Fibroblast of villous mesenchyme (primary cell): ENCODE measurements around the gene KHDC4. TPM values are rescaled to one million over a fixed set of nuclear protein-coding genes. Genes with fewer than 3 reads are reported as not detected.
"Not testable (repeated sequence)": the region's sequence is repeated elsewhere in the genome, so short reads cannot be mapped to it uniquely, and the experiment has no call there.

Experiments
- DNase-seq: peaks from one replicate; pipeline ENCODE4 v3.0.0-alpha.2; 2010; ENCODE audit warnings: low read depth
- H3K4me3 ChIP-seq: 2 replicates; pipeline ENCODE4 v1.5.1; 2011; ENCODE audit warnings: low read depth, mild to moderate bottlenecking, low read length
- total RNA-seq: library from RNA; depleted of rRNA; stranded (reverse); fragments of >200 nt; gene quantifications from 2 replicates; pipeline ENCODE4 v1.2.3, GENCODE V29; 2012
- TF ChIP-seq, protein P1 (sequence below): IDR thresholded peaks from 2 replicates; pipeline ENCODE4 v1.5.1; 2012; ENCODE audit warnings: low read depth, mild to moderate bottlenecking, low read length; ENCODE audit not compliant: insufficient read depth

Gene KHDC4
- total RNA-seq, 1 donor, result 42.7 TPM

- TF ChIP-seq, protein P1, sequence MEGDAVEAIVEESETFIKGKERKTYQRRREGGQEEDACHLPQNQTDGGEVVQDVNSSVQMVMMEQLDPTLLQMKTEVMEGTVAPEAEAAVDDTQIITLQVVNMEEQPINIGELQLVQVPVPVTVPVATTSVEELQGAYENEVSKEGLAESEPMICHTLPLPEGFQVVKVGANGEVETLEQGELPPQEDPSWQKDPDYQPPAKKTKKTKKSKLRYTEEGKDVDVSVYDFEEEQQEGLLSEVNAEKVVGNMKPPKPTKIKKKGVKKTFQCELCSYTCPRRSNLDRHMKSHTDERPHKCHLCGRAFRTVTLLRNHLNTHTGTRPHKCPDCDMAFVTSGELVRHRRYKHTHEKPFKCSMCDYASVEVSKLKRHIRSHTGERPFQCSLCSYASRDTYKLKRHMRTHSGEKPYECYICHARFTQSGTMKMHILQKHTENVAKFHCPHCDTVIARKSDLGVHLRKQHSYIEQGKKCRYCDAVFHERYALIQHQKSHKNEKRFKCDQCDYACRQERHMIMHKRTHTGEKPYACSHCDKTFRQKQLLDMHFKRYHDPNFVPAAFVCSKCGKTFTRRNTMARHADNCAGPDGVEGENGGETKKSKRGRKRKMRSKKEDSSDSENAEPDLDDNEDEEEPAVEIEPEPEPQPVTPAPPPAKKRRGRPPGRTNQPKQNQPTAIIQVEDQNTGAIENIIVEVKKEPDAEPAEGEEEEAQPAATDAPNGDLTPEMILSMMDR, result no peak
- H3K4me3 ChIP-seq, result peak overlapping the region; percentile 93
- DNase-seq, result peak; percentile 14
Observed at GRCh38 chr1:155933591-155934096, 569 bp downstream of the KHDC4 start.

DNA sequence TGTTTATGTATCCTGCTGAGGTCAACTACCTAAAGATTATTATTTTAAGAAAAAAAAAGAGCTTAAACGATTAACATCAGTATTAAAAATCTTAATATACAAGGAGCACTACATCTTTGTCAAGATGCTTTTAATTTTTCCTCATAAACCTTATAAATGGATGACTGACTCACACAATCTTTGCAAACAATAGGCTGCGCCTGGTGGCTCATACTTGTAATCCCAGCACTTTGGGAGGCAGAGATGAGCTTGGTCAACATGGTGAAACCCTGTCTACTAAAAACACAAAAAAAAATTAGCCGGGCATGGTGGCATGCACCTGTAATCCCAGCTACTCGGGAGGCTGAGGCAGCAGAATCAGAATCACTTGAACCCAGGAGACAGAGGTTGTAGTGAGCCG, 1.7 kb downstream of the KHDC4 start:
- H3K4me3 ChIP-seq, result peak overlapping the region; percentile 93
- TF ChIP-seq, protein P1, result no peak
- DNase-seq, result no peak

GRCh38 chr1:155932081-155932480, 2.1 kb downstream of the KHDC4 start:
- DNase-seq, result no peak
- H3K4me3 ChIP-seq, result peak overlapping the region; percentile 35
- TF ChIP-seq, protein P1, result no peak

- TF ChIP-seq, protein P1, result no peak
Observed at GRCh38 chr1:155931332-155932038, 2.7 kb downstream of the KHDC4 start.

DNA sequence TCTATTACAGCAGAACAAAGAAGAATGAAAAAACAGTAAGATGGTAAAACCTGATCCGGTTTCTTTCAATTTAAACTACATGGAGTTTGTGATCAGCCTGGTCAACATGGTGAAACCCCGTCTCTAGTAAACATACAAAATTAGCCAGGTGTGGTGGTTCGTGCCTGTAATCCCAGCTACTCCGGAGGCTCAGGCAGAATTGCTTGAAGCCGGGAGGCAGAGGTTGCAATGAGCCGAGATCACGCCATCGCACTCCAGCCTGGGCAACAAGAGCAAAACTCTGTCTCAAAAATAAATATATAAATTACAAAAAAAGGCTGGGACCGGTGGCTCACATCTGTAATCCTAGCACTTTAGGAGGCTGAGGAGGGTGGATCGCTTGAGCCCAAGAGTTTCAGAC, 3.5 kb downstream of the KHDC4 start:
- H3K4me3 ChIP-seq, result peak overlapping the region; percentile 35

More at GRCh38 chr1:155931332-155932038, 2.7 kb downstream of the KHDC4 start:
- peak overlapping the region; percentile 35 for H3K4me3 ChIP-seq
- peak; percentile 7 for DNase-seq

GRCh38 chr1:155929057-155929456, 5.2 kb downstream of the KHDC4 start:
- no peak overlapping the region for H3K4me3 ChIP-seq
- TF ChIP-seq, protein P1, result no peak
- peak; percentile 46 for DNase-seq

More for the DNA sequence above, 3.5 kb downstream of the KHDC4 start:
- DNase-seq, result not testable (repeated sequence)

DNA sequence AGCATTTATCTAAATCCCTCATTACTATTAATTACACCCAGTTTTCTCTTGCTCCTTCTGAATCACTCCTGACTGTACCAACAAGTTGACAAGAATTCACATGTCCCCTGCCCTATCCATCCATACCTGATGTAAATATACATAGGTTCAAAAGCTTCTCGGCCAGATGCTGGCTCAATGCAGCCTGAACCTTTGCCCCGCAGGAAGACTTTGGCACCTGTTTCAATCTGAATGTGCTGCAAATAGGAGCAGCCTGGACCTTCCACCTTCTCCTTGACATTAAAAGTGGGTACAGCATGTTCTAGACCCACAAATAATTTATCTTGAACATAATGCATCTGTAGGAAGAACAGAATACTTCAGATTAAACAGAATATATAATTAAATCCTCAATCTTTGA, 8.7 kb downstream of the KHDC4 start:
- TF ChIP-seq, protein P1, result no peak
- no peak for DNase-seq
- no peak overlapping the region for H3K4me3 ChIP-seq
